GM18861 (cell line): ENCODE results near the gene ITGA5.

Experiments used
- ATAC-seq: cut with Tn5 transposase; IDR thresholded peaks from one replicate; pipeline ENCODE4 v1.9.1; 2021; ENCODE audit not compliant: unreplicated experiment

The ITGA5 gene

DNA sequence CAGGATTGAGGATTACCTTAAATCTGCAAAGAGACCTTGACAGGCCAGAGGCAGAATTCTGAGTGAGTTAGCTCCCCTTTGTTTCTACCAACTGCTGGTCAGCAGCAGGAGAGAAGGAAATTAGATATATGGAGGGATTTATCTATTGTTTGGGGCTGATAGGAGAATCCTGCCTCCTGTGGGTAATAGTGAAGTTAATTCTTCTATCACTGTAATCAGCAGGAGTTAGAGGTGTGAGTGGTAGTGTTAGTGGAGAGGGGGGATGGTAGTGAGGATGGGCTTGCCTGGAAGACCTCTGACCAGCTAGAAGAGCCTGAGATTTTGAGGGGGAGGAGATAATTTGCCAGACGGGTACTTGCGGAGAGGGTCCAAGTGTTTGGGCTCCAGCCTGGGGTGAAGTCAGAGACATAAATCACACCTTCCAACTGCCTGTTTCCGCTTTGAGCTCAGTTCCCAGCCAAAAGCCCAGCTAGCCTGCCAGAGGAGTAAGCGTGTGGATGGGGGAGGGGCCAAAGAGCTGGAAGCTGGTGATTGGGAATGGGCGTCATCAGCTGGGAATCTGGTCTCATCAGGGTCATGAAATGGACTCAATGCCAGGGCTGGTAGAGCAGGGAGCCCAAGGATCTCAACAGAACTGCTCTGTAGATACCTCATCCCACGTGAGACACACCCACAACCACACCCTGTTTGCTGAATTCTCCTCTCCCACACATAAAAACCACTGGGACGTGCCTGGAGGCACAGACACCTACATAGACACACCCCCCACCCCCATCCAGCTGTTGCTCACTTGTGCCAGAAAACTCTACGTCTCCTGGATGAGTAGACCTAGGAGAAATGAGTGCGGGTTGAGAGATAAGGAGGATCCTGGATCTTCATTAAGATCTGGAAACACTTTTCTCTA is 13.1 kb upstream of the ITGA5 start:
- no peak for ATAC-seq

- no peak for ATAC-seq
Observed at GRCh38 chr12:54430471-54431069, 11.5 kb upstream of the ITGA5 start.

DNA sequence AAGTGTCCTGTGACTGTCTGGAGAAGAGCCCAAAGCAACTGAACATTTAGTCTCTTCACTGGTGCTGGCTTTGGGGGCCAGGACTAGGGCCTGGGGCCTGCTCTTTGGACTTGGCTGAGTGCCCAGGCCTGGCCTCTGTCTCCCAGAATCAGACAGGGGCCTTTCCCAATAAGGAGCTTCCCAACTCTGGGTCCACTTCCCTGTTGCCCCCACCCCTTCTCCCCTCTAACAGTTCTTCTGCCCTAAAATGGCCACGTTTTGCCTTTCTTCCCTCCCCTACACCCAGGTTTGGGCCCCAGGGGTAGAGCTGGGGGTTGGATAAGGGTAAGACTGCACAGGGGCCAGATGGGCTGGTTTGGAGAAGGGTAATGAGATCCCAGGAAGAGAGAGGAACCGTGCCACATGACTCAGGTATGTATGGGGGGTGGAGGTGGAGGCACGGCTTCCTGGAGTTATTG is 10.0 kb upstream of the ITGA5 start:
- ATAC-seq, result no peak

- no peak for ATAC-seq
Observed at GRCh38 chr12:54428050-54429013, 9.3 kb upstream of the ITGA5 start.

GRCh38 chr12:54427106-54427505 is 8.0 kb upstream of the ITGA5 start:
- ATAC-seq, result no peak

DNA sequence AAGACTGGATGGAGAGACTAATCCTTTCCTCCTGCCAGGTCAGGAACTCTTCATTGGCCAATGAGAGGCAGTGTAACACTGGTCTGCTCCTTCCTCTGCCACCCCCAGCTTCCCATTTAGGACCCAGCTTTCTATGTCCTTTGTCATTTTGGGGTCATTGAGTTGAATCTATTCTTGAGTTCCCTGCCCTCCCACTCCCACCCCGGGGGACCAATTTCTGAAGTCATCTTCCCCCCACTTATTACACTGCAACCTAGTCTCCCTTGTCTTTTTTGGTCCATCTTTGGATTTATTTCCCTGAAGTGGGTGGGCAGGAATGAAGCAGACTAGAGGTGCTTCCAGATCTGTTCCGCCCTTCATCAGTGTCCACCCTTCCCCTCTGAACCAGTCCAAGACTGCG is 7.6 kb upstream of the ITGA5 start:
- no peak for ATAC-seq

DNA sequence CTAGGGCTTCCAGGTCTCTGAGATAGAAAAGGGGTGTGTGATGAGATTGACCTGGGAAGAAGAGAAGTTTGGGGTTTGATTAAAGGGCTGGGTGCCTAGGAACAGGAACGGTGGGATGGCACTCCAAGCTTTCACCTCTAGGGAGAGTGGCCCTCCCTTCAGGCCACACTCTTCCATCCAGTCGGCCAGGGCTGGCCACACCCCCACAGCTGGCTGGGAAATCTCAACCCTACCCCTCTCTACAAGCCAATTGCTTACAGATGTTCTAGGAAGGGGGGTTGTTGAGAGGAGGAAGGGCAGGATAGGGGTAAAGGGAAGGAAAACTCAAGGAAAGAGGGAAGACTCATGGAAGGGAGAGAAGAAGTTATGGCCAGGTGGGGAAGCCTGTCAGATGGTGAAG is 6.6 kb upstream of the ITGA5 start:
- ATAC-seq, result no peak

DNA sequence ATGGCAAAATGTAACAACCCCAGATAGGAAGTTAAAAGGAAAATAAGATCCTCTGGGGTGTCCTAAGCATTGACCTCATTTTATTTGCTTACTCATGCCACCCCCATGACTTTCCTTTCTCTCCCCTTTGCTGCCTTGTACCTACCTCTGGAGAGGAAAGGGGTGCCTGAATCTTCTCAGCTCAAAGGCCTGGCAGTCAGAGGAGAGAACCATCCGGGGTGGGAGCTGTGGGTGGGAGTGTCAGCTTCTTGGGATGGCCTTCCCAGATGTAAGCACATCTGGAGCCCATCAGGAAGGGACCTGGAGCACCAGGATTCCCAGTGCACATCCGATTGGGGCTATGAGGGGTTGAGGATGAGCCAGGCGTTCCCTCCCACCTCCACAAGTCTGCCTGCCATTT is 5.2 kb upstream of the ITGA5 start:
- ATAC-seq, result no peak

GRCh38 chr12:54423816-54424150 is 4.7 kb upstream of the ITGA5 start:
- ATAC-seq, result no peak

- no peak for ATAC-seq
Observed at GRCh38 chr12:54421879-54422250, 2.8 kb upstream of the ITGA5 start.

GRCh38 chr12:54421175-54421878 is 2.3 kb upstream of the ITGA5 start:
- no peak for ATAC-seq

DNA sequence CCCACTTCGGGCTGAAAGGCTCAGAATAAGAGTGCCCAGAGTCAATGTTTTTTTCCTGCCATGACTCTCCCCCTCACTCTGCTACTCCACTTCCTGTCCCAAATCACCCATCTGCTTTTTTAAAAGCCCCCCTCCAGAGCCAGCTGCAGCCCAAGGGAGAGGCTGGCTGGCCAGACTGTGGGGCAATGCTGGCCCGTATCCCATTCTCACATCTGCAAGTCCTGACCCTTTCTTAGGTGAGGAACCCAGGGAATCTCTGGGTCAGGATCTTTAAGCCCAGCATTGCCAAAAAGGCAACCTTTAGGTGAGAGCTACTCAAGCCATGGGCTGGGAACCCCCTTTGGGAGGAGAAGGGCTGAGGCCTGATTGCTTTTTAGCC is 1.7 kb upstream of the ITGA5 start:
- ATAC-seq, result no peak

- ATAC-seq, result no peak
Observed at GRCh38 chr12:54418441-54419087, 502 bp downstream of the ITGA5 start.

GRCh38 chr12:54417712-54418440 is 1.2 kb downstream of the ITGA5 start:
- no peak for ATAC-seq

- ATAC-seq, result no peak
Observed at GRCh38 chr12:54416687-54417603, 2.1 kb downstream of the ITGA5 start.

DNA sequence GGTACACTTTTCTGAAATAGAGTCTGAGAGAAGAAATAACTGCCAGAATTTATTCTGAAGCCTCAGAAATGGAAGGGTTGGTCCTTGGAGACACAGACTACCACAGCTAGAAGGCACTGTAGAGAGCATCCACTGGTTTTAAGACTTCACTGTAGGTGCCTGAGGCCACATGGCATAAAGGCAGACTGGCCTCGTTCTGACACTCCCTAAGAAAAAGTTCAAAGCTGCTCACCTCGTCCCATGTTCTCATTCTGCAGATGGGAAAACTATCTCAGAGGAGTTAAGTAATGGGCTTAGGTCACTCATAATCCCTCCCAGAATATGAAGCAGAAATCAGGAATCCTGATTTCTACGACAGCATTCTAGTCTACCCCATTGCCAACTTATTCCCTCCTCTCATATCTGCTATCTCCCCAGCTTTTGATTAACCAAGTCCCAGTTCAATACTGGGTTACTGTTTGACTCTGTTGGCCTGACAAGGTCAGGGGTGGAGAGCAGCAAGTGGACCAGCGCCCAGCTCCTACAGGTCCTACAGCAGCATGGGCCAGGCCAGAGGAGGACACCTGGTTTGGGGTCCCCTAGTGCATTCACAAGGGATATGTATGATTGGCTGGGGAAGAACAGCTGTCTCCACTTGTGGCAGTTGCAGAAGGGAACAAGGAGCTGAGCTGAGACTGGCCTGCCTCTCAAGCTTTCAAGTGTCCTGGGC is 3.7 kb downstream of the ITGA5 start:
- ATAC-seq, result no peak

DNA sequence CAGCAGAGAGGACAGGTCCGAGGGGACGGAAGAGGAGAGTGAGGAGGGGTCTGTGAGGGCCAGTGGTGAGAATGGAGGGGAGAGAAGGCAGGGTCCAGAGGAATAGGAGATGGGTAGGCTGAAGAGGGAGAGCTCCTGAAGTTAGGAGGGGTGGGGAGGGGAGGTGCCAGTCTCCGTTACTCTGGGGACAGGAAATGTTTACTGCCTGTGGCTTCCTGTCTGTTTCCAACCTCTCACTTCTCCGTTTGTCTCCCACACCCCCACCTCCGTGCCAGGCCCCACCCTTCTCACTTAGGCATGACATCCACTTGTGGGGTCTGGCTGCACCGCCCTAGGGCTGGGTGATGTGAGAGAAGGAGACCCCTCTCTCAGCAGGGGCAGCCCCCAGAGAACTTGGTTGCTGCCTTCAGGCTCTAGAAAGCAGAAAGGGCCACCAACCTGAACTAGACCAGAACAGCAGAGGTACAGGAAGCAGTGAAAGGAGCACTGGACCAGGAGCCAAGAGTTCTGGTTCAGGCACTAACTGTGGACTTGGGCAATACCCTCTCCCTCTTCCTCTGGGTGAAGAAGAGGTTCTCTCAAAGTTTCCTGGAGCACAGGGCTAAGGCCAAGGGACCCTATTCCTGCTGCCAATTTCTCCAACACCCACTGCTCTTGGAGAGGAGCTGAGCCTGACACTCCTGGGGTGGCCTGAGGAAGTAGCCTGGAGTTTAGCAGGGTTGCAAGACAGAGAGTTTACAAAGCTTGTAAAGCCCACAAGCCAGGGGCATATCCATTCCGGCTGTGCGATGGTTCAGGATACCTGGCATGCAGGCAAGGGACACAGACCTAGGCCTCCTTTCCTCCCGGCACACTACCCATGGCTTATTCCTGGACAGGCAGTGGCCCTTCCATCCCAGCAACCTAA is 5.5 kb downstream of the ITGA5 start:
- no peak for ATAC-seq
